GM21423 (cell line): ENCODE measurements around the gene SNRPF.

Source experiments
- ATAC-seq: cut with Tn5 transposase; IDR thresholded peaks from one replicate; pipeline ENCODE4 v1.9.1; 2021; ENCODE audit warnings: mild to moderate bottlenecking, moderate library complexity; ENCODE audit not compliant: unreplicated experiment

The SNRPF gene

DNA sequence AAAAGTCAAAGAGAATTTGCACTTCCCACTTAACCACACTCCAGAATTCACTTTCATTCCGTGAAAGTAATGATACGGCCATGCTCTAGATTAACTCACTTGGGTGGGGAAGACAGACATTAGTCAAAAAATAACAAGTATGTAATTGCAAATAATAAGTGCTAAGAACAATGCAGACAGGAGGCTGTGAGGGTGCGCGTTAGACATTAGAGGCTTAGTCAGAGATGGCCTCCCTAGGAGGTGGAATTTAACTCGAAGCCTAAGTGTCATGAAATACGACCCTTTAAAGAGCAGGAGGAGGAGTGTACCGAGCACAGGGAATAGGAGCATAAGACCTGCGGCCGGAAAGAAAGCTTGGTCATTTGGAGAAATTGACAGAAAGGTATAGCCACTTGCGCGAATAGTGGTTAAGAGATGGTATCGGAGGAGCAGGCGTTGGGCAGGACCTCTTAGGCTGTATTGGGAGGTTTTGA, 628 bp downstream of the SNRPF start:
- ATAC-seq, result no peak

DNA sequence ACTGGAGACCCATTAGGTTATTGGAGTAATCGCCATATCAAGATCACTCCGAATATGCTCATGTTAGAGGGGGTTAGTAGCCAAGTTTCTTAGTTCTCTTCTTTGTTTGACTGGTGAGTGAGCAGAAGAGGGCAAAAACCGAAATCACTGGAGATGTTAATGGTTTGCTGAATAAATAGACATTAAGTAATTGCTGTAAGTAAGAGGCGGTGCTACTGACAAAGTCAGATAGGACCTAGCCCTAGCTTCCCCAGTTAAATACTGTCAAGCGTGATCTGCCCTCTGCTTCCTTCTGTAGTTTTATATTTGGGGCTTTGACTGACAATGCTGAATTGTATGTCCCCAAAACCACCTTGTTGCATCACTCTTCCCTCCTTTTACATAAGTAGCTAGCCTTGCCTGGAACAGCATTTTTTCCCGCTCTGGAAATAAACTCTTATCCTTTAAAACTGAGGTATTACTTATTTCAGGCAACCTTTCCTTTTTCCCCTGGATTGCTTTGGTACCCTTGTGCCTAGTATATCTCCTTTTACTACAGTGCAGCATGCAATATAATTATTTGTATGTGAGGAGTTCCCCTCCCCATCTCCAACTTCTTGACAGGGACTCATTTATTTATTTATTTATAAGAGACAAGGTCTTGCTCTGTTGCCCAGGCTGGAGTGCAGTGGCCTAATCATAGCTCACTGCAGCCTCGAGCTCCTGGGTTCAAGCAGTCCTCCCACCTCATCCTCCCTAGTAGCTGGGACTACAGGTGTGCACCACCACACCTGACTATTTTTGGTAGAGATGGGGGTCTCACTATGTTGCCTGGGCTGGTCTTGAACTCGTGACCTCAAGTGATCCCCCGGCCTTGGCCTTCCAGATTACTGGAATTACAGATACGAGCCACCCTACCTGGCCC, 1.4 kb downstream of the SNRPF start:
- ATAC-seq, result no peak

DNA sequence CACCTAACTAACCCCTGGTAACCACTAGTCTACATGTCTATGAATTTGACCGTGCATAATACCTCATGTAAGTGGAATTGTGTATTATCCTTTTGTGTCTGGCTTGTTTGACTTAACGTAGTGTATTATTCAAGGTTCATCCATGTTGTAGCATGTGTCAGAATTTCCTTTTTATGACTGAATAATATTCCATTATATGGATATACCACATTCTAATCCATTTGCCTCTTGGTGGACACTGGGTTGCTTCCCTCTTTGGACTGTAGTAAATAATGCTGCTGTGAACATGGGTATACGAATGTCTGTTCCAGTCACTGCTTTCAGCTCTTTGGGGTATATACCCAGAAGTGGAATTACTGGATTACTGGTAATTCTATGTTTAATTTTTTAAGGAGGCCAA, 3.3 kb downstream of the SNRPF start:
- no peak for ATAC-seq

DNA sequence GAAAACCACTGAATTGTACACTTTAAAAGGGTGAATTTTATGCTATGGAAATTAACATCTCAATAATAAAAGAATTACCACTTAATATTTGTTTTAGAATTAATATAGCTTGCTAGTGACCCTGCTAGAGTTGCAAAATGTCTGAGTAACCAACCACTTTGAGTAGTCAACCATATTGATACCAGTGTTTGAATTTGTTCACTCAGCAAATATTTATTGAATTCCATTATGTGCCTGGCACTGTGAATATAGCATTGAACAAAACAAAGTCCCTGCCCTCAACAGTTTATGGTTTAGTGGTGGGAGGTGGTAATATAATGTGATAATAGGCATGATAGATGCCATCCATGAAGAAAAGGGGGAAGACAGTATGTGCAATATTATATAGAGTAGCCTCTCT, 4.6 kb downstream of the SNRPF start:
- ATAC-seq, result no peak

DNA sequence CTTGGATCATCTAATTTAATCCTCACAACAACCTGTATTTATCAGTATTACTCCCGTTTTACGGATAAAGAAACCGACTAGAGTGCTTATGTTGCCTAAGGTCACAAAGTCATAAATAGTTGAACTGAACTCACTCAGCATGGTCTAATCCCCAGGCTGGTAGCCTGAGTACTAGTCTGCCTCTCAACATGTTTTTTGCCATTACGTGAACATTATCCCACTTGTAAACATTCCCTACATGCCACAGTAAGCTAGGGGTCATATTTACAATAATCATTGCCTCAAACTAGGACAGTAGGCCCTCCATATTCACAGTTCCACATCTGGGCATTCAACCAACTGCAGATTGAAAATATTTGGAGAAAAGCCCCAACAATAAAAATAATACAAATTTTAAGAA, 12.1 kb downstream of the SNRPF start:
- no peak for ATAC-seq

DNA sequence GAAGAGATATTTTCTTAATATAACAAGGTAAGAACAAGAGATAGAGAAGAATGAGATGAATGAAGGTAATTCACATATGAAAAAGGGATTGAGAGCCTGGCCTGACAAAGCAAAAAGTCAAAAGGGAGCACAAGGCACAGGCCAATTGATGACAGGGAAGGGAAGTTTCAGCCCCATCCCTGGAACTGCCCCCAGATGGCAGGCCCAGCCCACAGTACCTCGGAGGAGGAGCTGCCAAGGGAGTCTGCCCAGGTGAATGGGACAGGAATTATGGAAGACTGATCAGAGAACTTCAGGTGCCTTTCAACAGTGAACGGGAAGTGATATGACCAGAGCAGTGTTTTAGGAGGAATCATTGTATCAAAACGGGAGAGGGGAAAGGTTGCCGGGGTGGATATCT, 15.7 kb downstream of the SNRPF start:
- no peak for ATAC-seq

DNA sequence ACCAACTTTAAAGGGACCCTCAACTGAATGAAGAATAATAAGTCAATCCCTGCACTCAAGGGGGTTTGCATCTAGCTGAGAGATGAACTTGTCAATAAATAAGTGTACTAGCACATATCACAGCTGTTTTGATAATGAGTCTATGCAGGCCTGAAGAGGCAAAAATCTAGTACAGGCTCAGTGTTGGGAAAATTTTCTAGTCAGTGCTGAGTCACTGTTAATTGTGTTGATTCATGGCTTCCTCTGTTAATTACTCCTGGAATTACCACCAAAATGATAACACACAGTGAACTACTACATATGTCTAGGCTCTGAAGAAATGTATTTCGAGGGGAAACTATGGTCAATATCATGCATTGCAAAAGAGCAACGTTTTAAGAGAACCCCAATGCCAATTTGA, 18.9 kb downstream of the SNRPF start:
- no peak for ATAC-seq

DNA sequence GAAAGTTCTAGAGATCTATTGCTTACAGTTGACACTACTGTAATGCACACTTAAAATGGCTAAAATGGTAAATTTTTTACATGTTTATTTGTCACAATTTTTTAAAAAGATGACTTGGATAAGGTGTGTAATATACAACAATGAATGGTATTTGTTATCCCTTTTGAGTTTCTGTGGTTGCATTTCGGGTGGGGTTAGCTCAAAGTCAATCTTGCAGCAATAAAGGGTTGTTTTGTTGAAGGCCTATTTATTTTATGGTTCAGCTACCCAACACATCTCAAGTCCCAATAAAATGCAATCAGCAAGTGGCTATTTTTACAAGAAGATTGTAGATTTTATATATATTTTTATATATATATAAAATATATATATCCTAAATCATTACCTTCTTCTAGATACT, 22.1 kb downstream of the SNRPF start:
- ATAC-seq, result no peak

DNA sequence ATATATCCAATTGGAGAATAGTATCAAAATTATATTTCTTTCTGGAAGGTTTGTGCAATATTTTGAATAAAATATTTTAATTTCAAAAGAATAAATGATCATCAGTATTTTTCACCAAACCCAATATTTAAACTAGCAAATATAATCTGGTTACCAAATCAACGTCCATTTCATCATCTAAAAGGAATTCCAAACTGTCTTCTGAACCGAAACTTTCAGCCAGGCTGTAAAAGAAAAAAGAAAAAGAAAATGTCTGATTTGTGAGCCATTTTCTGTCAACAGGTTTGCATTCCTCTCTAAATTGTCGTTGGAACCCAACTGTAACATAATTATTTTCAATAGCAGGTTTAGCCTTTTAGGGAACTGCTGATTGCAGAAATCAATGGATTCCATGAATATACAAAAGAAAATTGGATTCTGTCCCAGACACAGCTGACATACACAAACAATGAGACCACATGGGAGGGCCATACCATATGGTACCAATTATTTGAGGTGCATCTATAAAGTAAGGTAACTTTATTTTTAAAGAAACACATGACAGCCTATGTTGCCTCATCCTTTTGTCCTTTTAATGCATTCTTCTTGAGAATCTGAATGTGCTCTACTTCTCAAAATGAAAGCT, 22.7 kb downstream of the SNRPF start:
- no peak for ATAC-seq

DNA sequence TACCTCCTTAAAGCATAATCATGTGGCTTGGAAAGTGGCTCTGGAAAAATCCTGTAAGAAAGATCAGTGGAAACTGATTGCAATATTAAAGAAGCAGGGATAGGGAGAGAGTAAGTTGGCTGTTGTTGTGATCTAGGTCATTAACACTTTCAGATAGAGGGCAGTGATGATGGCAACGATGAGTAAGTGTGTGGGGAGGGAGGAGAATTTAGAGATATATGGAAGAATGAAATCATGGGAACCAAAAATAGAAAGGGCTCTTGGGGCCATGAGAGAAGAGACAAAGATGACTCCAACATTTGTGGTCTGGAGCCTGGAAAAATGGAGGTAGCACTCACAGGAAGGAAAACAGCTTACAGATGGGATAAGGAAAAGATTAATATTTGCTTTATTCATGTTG, 23.3 kb downstream of the SNRPF start:
- ATAC-seq, result no peak

DNA sequence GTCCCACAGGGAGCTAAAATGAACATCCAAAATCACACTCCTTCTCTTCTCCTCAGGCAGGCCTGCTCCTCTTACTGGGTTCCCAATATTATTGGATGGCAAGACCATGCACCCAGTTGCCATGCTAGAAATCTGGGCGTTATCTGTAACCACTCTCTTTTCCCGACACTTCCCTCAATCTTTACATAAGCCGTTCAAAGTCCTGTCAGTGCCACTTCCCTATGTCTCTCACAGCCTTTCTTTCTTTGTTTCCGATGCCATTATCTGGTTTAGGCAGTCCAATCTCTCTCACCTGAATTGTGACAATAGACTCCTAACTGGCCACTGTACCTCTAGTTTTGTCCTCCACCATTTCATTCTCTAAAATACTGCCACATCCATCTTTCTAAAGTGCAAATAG, 24.1 kb downstream of the SNRPF start:
- no peak for ATAC-seq

DNA sequence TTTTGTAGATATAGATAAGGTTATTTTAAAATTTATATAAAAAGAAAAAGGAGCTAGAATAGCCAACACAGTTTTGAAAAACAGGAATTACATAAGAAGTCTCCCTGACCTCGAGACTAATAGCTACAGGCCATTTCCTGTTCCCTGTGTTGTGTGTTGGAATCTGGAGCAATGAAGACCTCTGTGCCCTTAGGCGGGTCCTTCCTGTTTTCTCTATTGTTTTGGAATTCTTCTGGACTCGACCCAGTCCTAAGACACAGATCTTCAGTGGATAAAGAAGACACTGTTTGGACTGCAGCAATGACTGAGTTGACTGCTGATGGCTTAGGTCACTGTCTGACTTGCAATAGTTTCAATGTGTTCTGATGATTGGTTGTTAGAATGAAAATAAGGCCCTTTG, 26.2 kb downstream of the SNRPF start:
- no peak for ATAC-seq

DNA sequence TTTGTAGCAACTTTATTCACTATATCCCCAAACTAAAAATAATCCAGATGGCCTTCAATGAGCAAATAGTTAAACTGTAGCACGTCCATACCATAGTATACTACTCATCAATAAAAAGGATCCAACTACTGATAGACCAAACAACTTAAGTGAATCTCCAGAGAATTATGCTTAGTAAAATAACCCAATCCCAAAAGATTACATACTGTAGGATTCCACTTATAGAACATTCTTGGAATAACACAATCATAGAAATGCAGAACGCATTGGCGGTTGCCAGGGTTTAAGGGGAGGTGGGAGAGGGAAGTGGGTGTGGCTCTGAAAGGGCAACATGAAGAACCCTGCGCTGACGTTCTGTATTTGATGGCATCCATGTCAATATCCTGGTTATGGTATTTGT, 28.6 kb downstream of the SNRPF start:
- ATAC-seq, result no peak

DNA sequence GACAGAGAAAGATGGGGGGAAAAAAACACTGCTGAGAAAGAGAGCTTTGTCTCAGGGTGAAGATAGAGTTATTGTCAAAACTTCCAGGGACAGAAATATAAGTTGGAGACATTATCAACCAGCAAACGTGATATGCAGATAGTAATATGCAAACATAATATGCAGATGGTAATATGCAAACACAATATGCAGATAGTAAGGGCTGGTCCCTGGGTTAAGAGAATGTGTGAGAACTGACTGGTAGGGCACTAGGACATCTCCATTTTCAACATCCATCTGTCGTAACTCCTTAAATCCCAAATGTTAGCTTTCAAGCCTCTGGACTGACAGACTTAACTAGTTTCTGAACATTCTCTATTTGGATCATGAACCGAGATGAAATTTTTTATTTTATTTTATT, 32.2 kb downstream of the SNRPF start:
- ATAC-seq, result no peak

DNA sequence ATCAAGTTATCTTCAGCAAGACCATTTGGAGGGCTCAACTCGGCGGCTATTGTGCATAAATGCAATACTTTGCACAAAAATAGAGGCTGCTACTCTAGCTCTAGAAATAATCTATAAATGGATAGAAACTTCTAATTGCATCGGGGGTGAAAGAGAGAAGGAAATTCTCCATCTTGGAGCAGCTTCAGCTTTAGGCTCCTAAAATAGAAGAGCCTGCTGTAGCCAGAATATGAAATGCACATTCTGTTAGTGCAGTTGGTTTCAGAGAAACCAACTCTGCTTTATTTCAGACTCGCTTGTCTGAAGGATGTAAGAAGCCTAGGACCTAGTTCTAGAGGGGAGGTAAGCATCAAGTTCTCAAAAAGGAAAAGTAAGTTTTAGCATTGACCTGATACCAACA, 38.1 kb downstream of the SNRPF start:
- no peak for ATAC-seq

DNA sequence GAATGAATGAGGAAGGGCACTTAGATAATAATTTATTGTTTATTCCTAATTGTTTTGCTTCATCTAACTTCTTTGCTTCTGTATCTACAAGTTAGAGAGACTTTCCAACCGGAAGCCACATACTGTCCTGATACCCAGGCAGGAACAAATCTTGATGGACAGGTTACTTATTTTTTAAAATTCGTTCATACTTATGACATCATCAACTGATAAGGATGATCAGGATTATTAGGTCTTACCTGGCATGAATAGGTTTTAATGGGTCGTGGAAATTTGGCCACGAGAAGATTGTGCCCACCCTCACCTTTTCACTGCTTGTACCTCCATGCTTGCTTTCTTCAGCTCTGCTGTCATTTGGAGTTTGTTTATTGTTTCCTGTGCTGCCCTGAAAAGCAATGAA, 39.3 kb downstream of the SNRPF start:
- ATAC-seq, result no peak

DNA sequence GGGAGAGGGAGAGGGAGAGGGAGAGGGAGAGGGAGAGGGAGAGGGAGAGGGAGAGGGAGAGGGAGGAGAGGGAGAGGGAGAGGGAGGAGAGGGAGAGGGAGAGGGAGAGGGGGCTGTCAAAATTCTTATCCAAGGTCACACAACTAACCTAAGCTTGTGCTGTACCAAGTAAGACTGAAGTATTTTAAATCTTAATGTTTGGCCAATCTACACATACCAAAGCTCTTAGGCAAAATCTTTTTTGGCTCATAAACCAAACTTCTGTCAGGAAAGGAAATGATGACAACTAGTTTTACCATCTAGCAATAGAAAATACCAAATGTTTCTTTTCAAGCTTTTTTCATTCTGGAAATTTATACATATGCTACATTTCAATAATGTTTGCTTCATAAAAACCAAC, 49.8 kb downstream of the SNRPF start:
- ATAC-seq, result no peak

DNA sequence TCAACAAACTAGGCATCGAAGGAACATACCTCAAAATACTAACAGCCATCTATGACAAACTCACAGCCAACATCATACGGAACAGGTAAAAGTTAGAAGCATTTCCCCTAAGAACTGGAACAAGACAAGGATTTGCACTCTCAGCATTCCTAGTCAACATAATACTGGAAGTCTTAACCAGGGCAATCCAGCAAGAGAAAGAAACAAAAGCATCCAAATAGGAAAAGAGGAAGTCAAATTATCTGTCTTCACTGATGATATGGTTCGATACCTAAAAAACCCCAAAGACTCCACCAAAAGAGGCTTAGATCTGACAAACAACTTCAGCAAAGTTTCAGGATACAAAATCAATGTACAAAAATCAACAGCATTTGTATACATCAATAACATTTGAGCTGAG, 51.1 kb downstream of the SNRPF start:
- no peak for ATAC-seq
